Stomach (tissue), 9 donors: Measurements from ENCODE around the gene NFE2L2. TPM values are rescaled to one million over a fixed set of nuclear protein-coding genes. Genes with fewer than 3 reads are reported as not detected.
A peak's percentile ranks its signal among the peaks of the same experiment; 100 is the strongest.
"Not testable (repeated sequence)": the region's sequence is repeated elsewhere in the genome, so short reads cannot be mapped to it uniquely, and the experiment has no call there.

Experiments
- DNase-seq, 2 donors: peaks; one replicate each; pipeline versions ENCODE4 v3.0.0 to v3.0.0-alpha.2; 2013 to 2019
- H3K27ac ChIP-seq, 5 donors: fragments of 200-600 bp in 4 of 5; sonication (generic) in 4 of 5; one replicate each; pipeline ENCODE4 v1.5.1; 2013 to 2019; ENCODE audit warnings: mild to moderate bottlenecking in 1 of 5, moderate library complexity in 1 of 5
- H3K27me3 ChIP-seq, 3 donors: fragments of 200-600 bp; sonication (generic); one replicate each; pipeline ENCODE4 v1.5.1; 2017 to 2019; ENCODE audit warnings: mixed run types in 1 of 3
- H3K36me3 ChIP-seq, 4 donors: fragments of 200-600 bp; sonication (generic); 1 replicate in 3 of 4; 2 replicates in 1 of 4; pipeline ENCODE4 v1.5.1; 2016 to 2019
- H3K4me1 ChIP-seq, 4 donors: fragments of 200-600 bp; sonication (generic); one replicate each; pipeline ENCODE4 v1.5.1; 2016 to 2019
- H3K4me3 ChIP-seq, 4 donors: fragments of 200-600 bp; sonication (generic) in 3 of 4; one replicate each; pipeline ENCODE4 v1.5.1; 2016 to 2019; ENCODE audit warnings: mild to moderate bottlenecking in 1 of 4
- H3K9me3 ChIP-seq, 4 donors: fragments of 200-600 bp; sonication (generic); one replicate each; pipeline ENCODE4 v1.5.1; 2016 to 2019
- EP300 ChIP-seq: sonication (generic); formaldehyde crosslinking; IDR thresholded peaks from one replicate; pipeline ENCODE4 v1.6.1; 2017; ENCODE audit warnings: antibody characterized with exemption
- POLR2A ChIP-seq, 4 donors: fragments of 450-650 bp; IDR thresholded peaks; one replicate each; pipeline ENCODE4 v1.6.1; 2016; ENCODE audit warnings: antibody characterized with exemption in 4 of 4, control low read depth in 2 of 4, mild to moderate bottlenecking in 1 of 4, moderate library complexity in 1 of 4
- POLR2AphosphoS5 ChIP-seq, 3 donors: sonication (generic); formaldehyde crosslinking; IDR thresholded peaks; one replicate each; pipeline ENCODE4 v1.6.1; 2016; ENCODE audit warnings: antibody characterized with exemption in 3 of 3
- WGBS, 5 donors: extraction: QIAGEN DNeasy Blood & Tissue Kit in 3 of 5; methylation state at CpG; one replicate each; pipeline versions ENCODE4 v1.1.5 to v1.1.7; 2013 to 2018; 5-methylcytosine and 5-hydroxymethylcytosine counted together
- intact Hi-C: fragments of 100-400 bp; cut with DNase I; formaldehyde crosslinking; loops from one replicate; pipeline ENCODE4 v1.15.1; 2023; ENCODE audit warnings: low total_unique reads
- polyA plus RNA-seq, 3 donors: library from polyadenylated mRNA; stranded (reverse); fragments of 200-250 nt; gene quantifications; one replicate each; pipeline ENCODE4 v1.2.3, GENCODE V29; 2013
- total RNA-seq, 5 donors: library from RNA; depleted of rRNA; stranded (reverse); fragments of >200 nt; gene quantifications; one replicate each; pipeline versions ENCODE4 v1.1.0 to v1.2.3, GENCODE V29; 2014 to 2016
- TF ChIP-seq, protein P1 (sequence below), 7 experiments: fragments of 450-650 bp in 4 of 7; fragments of 200-600 bp in 3 of 7; sonication (generic) in 3 of 7; IDR thresholded peaks; one replicate each; pipeline ENCODE4 v1.5.1; 2016 to 2019; ENCODE audit warnings: antibody characterized with exemption in 7 of 7, control low read depth in 2 of 7, mild to moderate bottlenecking in 1 of 7
- donor health status: healthy with polysubstance abuse.
- donor health status: Bipolar disorder and iron deficiency.
- donor health status: healthy.

The NFE2L2 gene
- total and polyA plus RNA-seq, 8 donors = 37.1 to 223 (median 112) TPM

DNA sequence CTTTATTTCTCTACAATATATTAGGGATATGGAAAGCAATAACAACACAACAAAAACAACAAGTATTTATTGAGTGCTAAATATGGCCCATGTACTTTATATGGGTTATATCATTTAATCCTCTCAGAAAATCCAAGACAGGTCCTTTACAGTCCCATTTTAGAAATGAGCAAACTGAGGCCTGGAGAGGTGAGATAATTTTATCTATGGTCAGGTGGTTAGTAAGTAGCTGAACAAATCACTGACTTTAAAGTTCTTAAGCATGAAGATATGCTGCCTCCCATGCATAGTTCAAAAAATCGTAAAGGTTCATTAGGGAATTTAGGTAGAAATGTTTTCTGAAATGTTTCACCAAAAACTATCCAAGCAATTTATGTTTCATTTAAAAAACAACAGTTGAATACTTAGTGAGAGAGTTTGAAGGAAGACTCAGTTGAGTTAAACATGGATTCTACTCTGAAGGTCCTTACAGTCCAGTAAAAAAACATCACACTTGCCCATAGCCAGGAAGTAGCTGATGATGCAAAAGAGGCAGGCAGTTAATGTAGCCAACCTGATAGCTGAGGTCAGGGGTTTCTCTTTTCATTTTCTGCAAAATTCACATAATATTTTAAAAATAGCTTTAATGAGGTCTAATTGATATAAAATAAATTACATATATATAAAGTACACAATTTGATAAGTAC, 7.6 kb upstream of the NFE2L2 start:
- Histone ChIP-seq H3K36me3 (no peaks in the 10 kb centered on the region), H3K27me3 (no peaks in the 10 kb centered on the region), H3K4me1 (peaks cover 6 to 41% (median 31%) of the 10 kb centered on the region in 4 donors), H3K9me3 (no peaks in the 10 kb centered on the region), H3K27ac (no peak overlapping the region), H3K4me3 (no peak overlapping the region)
- intact Hi-C loops = no loop called here
- TF ChIP-seq POLR2AphosphoS5 (IDR thresholded peaks at IDR 0.05) = no peak
- TF ChIP-seq POLR2A (IDR thresholded peaks at IDR 0.05) = no peak
- TF ChIP-seq, protein P1, sequence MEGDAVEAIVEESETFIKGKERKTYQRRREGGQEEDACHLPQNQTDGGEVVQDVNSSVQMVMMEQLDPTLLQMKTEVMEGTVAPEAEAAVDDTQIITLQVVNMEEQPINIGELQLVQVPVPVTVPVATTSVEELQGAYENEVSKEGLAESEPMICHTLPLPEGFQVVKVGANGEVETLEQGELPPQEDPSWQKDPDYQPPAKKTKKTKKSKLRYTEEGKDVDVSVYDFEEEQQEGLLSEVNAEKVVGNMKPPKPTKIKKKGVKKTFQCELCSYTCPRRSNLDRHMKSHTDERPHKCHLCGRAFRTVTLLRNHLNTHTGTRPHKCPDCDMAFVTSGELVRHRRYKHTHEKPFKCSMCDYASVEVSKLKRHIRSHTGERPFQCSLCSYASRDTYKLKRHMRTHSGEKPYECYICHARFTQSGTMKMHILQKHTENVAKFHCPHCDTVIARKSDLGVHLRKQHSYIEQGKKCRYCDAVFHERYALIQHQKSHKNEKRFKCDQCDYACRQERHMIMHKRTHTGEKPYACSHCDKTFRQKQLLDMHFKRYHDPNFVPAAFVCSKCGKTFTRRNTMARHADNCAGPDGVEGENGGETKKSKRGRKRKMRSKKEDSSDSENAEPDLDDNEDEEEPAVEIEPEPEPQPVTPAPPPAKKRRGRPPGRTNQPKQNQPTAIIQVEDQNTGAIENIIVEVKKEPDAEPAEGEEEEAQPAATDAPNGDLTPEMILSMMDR (IDR thresholded peaks at IDR 0.05) = no peak
- TF ChIP-seq EP300 = no peak
- WGBS, 5 donors = 91 to 99% (median 95%) methylated on average over 1 of the region's 1 CpG
- no peak for DNase-seq

DNA sequence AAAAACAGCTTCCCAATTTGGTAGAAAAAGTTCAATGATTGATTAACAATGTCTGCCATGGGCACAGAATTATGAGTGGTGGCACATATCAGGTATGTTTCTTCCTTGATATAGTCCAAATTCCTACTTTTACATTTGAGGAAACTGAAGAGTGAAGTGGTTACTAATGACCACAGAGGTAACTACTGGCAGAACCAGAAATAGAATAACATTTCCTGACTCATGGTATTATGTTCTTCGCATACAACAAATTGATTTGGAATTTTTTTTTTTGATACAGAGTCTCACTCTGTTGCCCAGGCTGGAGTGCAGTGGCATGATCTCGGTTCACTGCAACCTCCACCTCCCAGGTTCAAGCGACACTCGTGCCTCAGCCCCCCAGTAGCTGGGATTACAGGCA, 6.0 kb upstream of the NFE2L2 start:
- intact Hi-C loops = no loop called here

GRCh38 chr2:177268901-177269300, 4.4 kb upstream of the NFE2L2 start:
- intact Hi-C loops = no loop called here
- no peaks in the 10 kb centered on the region for H3K27me3 ChIP-seq
- WGBS, 5 donors = 91 to 94% (median 94%) methylated on average over 7 of the region's 7 CpGs
- no peak for DNase-seq
- H3K4me1 ChIP-seq = peaks cover 13 to 40% (median 37%) of the 10 kb centered on the region in 4 donors
- no peaks in the 10 kb centered on the region for H3K36me3 ChIP-seq
- no peak for TF ChIP-seq POLR2A (IDR thresholded peaks at IDR 0.05)
- TF ChIP-seq EP300 = no peak
- TF ChIP-seq, protein P1 (IDR thresholded peaks at IDR 0.05) = no peak
- H3K9me3 ChIP-seq = no peaks in the 10 kb centered on the region
- no peak overlapping the region for H3K4me3 ChIP-seq
- peak overlapping the region in 4 of 5 donors; percentile 36 to 100 (median 68) for H3K27ac ChIP-seq

More for the DNA sequence above, 6.0 kb upstream of the NFE2L2 start:
- H3K36me3 ChIP-seq = no peaks in the 10 kb centered on the region
- no peak for TF ChIP-seq POLR2AphosphoS5 (IDR thresholded peaks at IDR 0.05)
- TF ChIP-seq POLR2A (IDR thresholded peaks at IDR 0.05) = no peak
- TF ChIP-seq, protein P1 (IDR thresholded peaks at IDR 0.05) = no peak
- no peak for TF ChIP-seq EP300
- 88 to 95% (median 90%) methylated on average over 4 of the region's 4 CpGs for WGBS, 5 donors
- H3K27ac ChIP-seq = no peak overlapping the region
- no peaks in the 10 kb centered on the region for H3K27me3 ChIP-seq
- peaks cover 19 to 53% (median 43%) of the 10 kb centered on the region in 4 donors for H3K4me1 ChIP-seq
- H3K9me3 ChIP-seq = no peaks in the 10 kb centered on the region
- DNase-seq = no peak
- no peak overlapping the region for H3K4me3 ChIP-seq

DNA sequence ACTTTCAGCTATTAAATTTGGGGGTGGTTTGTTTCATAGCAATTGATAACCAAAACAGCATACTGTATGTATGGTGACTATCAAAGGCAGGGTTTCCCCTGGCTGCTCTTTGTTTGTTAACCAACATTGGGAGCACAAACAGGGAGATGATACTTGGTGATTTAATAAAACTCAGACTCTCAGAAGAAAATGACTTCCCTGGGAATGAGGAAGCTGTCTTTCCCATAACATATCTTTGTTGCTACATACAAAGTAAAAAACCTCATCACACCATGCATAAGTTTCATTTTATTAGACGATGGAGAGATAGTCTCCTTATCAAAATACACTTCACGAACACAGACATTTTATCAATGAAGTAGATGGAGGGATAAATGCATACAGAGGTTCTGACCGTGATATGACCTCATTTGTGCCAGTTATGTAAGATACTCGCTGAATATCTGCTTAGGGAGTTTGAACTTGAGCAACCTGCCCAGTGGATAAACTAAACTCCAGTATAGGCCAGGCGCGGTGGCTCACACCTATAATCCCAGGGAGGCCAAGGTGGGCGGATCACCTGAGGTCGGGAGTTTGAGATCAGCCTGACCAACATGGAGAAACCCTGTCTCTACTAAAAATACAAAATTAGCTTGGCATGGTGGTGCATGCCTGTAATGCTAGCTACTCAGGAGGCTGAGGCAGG, 3.8 kb upstream of the NFE2L2 start:
- Histone ChIP-seq H3K4me3 (no peak overlapping the region), H3K4me1 (peaks cover 13 to 35% (median 33%) of the 10 kb centered on the region in 4 donors), H3K9me3 (no peaks in the 10 kb centered on the region), H3K36me3 (no peaks in the 10 kb centered on the region), H3K27me3 (no peaks in the 10 kb centered on the region), H3K27ac (peak overlapping the region; percentile 1 to 100 (median 37))
- intact Hi-C loops = no loop called here
- TF ChIP-seq POLR2A (IDR thresholded peaks at IDR 0.05) (no peak), POLR2AphosphoS5 (IDR thresholded peaks at IDR 0.05) (no peak), EP300 (no peak)
- TF ChIP-seq, protein P1 (IDR thresholded peaks at IDR 0.05) = no peak
- 41 to 74% (median 53%) methylated on average over 8 of the region's 8 CpGs for WGBS, 5 donors
- DNase-seq = no peak

DNA sequence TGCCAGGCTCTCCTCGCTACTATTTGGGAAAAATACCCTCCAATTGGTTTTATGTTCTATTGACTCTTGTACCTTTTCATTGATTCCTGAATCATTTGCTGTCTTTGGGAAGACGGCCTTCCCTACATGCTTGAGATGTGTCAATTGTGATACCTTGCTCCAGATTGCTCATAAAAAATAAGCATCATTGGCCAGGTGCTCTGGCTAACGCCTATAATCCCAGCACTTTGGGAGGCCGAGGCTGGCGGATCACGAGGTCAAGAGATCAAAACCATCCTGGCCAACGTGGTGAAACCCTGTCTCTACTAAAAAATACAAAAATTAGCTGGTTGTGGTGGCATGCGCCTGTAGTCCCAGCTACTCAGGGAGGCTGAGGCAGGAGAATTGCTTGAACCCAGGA, 2.4 kb upstream of the NFE2L2 start:
- H3K4me3 ChIP-seq, H3K9me3 ChIP-seq, H3K36me3 ChIP-seq, H3K27me3 ChIP-seq, intact Hi-C loops, DNase-seq: not testable (repeated sequence)
- 71 to 85% (median 81%) methylated on average over 8 of the region's 8 CpGs for WGBS, 5 donors
- Histone ChIP-seq H3K4me1 (peaks cover 13 to 38% (median 28%) of the 10 kb centered on the region in 4 donors), H3K27ac (peak overlapping the region; percentile 80 to 100 (median 98))
